ENCODE measurements around the gene MED27. TPM values are rescaled to one million over a fixed set of nuclear protein-coding genes. Genes with fewer than 3 reads are reported as not detected.

Gene MED27
- total and polyA plus RNA-seq, 12 donors, result 8.0 to 20.7 (median 17.1) TPM

GRCh38 chr9:131885144-131885609 is 194.5 kb downstream of the MED27 start:
- H3K9me3 ChIP-seq, result no peaks in the 10 kb centered on the region
- peak in 6 of 8 donors; percentile 3 to 74 (median 35) for ATAC-seq
- peaks cover 8 to 67% (median 37%) of the 10 kb centered on the region in 9 donors for H3K4me1 ChIP-seq
- H3K36me3 ChIP-seq, result no peaks in the 10 kb centered on the region
- intact Hi-C loops (cut with DNase I), result no loop called here
- no peaks in the 10 kb centered on the region for H3K27me3 ChIP-seq
- H3K4me3 ChIP-seq, result no peak overlapping the region
- WGBS, 2 donors, result 57% methylated on average over 6 of the region's 6 CpGs
- peak; percentile 24 to 27 for DNase-seq
- H3K27ac ChIP-seq, result peak overlapping the region in 1 of 10 donors; percentile 14
- no peak for TF ChIP-seq CTCF (IDR thresholded peaks at IDR 0.05)

- Histone ChIP-seq H3K27ac (no peak overlapping the region), H3K36me3 (peaks cover 0 to 4% (median 0%) of the 10 kb centered on the region in 9 donors), H3K9me3 (no peaks in the 10 kb centered on the region), H3K27me3 (no peaks in the 10 kb centered on the region), H3K4me1 (peaks cover 3 to 57% (median 27%) of the 10 kb centered on the region in 9 donors), H3K4me3 (no peak overlapping the region)
- TF ChIP-seq CTCF (IDR thresholded peaks at IDR 0.05), result no peak
- DNase-seq (no peak), ATAC-seq (no peak)
- WGBS, 2 donors, result 65 to 76% methylated on average over 1 of the region's 1 CpG
- intact Hi-C loops (cut with DNase I), result no loop called here
Observed at GRCh38 chr9:131884222-131884621, 195.4 kb downstream of the MED27 start.

- DNase-seq (no peak), ATAC-seq (no peak)
- Histone ChIP-seq H3K9me3 (no peaks in the 10 kb centered on the region), H3K36me3 (peaks cover 0 to 4% (median 0%) of the 10 kb centered on the region in 9 donors), H3K27me3 (no peaks in the 10 kb centered on the region), H3K4me3 (no peak overlapping the region), H3K4me1 (peaks cover 0 to 27% (median 13%) of the 10 kb centered on the region in 9 donors), H3K27ac (no peak overlapping the region)
- WGBS, 2 donors, result 62 to 72% methylated on average over 4 of the region's 4 CpGs
- TF ChIP-seq CTCF (IDR thresholded peaks at IDR 0.05), result no peak
- intact Hi-C loops (cut with DNase I), result no loop called here
Observed at GRCh38 chr9:131880833-131881583, 198.7 kb downstream of the MED27 start.

GRCh38 chr9:131879911-131880290 is 199.8 kb downstream of the MED27 start:
- Histone ChIP-seq H3K9me3 (no peaks in the 10 kb centered on the region), H3K36me3 (peaks cover 0 to 4% (median 0%) of the 10 kb centered on the region in 9 donors), H3K4me3 (no peak overlapping the region), H3K27me3 (no peaks in the 10 kb centered on the region), H3K27ac (no peak overlapping the region), H3K4me1 (peaks cover 0 to 16% (median 5%) of the 10 kb centered on the region in 9 donors)
- no peak for TF ChIP-seq CTCF (IDR thresholded peaks at IDR 0.05)
- intact Hi-C loops (cut with DNase I), result no loop called here
- DNase-seq (no peak), ATAC-seq (no peak)
- WGBS, 2 donors, result 96% methylated on average over 13 of the region's 13 CpGs

All from heart right ventricle (tissue), 16 donors.